Measurements from ENCODE around the gene PILRB.
A peak's percentile ranks its signal among the peaks of the same experiment; 100 is the strongest.
"Not testable (repeated sequence)": the region's sequence is repeated elsewhere in the genome, so short reads cannot be mapped to it uniquely, and the experiment has no call there.

DNA sequence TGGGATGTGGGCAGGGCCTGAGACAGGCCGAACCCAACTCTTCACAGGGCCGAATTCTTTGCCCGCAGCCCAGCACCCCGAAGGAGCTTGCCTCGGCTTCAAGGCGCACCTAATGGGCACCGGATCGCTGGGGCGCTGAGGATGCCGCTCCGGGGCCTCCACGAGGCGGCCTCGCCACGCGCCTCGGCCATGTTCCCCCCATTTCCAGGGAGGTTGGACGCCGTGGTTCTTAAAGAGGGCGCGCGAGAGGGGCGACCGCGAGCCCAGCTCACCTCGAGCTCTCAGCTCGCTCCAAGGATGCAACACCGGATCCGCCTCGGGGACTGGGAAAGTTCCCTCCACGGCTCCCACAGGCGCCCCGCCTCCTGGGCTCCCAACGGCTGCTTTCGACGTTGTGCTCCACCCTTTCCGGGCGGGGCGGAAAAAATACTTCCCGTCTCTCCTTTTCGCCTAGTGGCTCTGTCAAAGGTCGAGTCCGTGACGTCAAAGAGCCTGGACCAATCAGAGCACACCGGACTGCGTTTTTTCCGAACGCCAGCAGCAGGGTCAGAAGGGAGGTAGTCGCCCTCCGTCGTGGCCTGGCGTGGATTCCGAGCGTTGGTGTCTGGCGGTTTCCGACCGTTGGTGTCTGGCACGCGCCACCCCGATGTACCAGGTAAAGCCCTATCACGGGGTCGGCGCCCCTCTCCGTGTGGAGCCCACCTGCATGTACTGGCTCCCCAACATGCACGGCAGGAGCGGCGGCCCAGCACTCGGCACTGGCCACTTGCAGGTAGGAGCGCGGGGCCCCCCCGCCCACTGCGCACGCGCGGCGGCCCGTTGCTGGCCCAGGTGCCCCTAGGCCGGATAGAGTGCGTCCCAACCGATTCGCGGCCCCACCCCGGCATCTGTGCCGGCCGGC, 22.1 kb upstream of the PILRB start:
- TF ChIP-seq EP300 (conservative IDR thresholded peaks at IDR 0.05; ENCODE audit: poor library complexity, severe bottlenecking) (peak; percentile 26), TAF1 (IDR thresholded peaks at IDR 0.05; ENCODE audit: low read depth) (peak; percentile 54), POLR2AphosphoS5 (IDR thresholded peaks at IDR 0.05) (peak; percentile 98), SMC3 (conservative IDR thresholded peaks at IDR 0.05; ENCODE audit: poor library complexity) (peak; percentile 41), MXI1 (conservative IDR thresholded peaks at IDR 0.05; ENCODE audit: poor library complexity, severe bottlenecking) (peak; percentile 96)
- TF ChIP-seq, protein P1, sequence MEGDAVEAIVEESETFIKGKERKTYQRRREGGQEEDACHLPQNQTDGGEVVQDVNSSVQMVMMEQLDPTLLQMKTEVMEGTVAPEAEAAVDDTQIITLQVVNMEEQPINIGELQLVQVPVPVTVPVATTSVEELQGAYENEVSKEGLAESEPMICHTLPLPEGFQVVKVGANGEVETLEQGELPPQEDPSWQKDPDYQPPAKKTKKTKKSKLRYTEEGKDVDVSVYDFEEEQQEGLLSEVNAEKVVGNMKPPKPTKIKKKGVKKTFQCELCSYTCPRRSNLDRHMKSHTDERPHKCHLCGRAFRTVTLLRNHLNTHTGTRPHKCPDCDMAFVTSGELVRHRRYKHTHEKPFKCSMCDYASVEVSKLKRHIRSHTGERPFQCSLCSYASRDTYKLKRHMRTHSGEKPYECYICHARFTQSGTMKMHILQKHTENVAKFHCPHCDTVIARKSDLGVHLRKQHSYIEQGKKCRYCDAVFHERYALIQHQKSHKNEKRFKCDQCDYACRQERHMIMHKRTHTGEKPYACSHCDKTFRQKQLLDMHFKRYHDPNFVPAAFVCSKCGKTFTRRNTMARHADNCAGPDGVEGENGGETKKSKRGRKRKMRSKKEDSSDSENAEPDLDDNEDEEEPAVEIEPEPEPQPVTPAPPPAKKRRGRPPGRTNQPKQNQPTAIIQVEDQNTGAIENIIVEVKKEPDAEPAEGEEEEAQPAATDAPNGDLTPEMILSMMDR (IDR thresholded peaks at IDR 0.05; ENCODE audit: poor library complexity, severe bottlenecking) = peak; percentile 38
- TF ChIP-seq, protein P2, sequence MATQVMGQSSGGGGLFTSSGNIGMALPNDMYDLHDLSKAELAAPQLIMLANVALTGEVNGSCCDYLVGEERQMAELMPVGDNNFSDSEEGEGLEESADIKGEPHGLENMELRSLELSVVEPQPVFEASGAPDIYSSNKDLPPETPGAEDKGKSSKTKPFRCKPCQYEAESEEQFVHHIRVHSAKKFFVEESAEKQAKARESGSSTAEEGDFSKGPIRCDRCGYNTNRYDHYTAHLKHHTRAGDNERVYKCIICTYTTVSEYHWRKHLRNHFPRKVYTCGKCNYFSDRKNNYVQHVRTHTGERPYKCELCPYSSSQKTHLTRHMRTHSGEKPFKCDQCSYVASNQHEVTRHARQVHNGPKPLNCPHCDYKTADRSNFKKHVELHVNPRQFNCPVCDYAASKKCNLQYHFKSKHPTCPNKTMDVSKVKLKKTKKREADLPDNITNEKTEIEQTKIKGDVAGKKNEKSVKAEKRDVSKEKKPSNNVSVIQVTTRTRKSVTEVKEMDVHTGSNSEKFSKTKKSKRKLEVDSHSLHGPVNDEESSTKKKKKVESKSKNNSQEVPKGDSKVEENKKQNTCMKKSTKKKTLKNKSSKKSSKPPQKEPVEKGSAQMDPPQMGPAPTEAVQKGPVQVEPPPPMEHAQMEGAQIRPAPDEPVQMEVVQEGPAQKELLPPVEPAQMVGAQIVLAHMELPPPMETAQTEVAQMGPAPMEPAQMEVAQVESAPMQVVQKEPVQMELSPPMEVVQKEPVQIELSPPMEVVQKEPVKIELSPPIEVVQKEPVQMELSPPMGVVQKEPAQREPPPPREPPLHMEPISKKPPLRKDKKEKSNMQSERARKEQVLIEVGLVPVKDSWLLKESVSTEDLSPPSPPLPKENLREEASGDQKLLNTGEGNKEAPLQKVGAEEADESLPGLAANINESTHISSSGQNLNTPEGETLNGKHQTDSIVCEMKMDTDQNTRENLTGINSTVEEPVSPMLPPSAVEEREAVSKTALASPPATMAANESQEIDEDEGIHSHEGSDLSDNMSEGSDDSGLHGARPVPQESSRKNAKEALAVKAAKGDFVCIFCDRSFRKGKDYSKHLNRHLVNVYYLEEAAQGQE (IDR thresholded peaks at IDR 0.05; ENCODE audit: borderline replicate concordance) = peak; percentile 46
- not testable (repeated sequence) for TF ChIP-seq EZH2 (IDR thresholded peaks at IDR 0.05; ENCODE audit: borderline replicate concordance, insufficient read depth, low read length, poor library complexity, severe bottlenecking)

Data from neural cell (in vitro differentiated cells).